HuH-7.5 (cell line): Measurements from ENCODE around the gene SNAP25.

Experiments
- DNase-seq: peaks from one replicate; pipeline ENCODE4 v3.0.0; 2011; ENCODE audit warnings: low spot score

Gene SNAP25

DNA sequence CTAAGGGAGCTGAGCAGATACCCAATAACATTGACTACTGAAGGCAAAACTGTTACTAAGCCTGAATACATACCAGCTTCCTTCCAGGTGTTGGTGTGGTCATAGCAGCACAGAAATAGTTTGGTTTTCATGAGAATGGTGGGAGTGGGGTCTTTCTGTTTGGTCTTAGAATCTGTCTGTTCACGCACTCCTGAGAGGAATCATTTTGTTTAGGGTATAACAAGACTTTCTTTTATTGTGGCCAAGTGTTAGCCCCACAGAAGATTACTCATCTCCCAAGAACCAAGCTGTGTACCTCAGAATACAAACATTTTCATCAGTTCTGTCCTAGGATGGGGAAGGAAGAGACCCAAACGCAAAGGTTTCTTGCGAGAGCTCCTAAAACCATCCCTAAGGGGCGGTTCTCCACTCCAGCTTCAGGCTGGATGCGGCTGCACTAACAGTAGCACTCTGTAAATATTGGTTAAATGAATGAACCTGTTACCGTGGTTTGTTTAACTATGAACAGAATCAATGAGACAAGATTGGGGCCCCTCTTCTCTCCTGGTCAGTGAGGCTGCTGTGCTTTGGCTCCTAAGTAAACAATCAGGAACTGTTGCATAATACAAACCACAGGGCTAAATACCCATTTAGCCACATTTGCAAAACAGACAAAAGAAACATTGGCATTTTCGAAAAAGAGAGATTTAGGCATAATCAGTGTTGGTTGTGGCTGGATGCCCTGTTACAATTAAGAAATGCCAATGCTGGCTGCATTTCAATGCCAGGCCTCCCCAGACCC lies 44.9 kb downstream of the SNAP25 start:
- peak; percentile 70 for DNase-seq

DNA sequence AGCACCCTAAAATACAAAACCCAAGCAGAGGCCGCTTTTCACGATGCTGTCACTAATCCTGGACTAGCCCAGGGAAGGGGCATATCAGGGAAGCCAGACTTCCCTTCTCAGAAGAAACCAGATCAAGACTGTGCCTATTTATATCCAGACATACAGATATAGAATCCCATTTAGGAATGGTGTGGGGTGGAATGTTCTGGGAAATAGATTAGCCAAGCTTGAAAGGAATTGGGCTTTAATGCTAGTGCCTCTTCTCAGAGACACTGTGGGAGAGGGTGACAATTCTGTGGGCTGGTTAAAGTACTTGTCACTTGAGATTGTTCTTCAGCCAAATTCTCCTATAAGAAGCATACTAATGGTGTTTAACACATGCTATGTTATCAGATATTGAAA lies 45.5 kb downstream of the SNAP25 start:
- DNase-seq = no peak

DNA sequence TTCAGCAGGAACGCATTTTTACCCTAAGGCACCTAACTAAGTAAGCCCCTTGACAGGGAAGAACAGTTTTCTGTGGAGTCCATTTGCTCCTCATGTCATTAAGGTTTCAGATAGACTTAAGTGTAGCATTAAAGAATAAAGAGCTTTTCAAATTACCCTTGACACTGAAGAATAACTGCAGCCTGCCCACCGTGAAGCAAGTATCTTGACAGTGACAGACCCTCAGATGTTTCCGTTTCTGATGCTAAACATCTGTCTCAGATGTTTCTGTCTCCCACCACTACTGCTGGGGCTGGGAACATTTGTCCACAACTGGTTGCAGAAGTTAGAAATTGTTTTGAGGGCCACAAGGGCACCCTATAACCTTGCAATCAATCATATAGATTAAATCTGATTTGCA lies 50.0 kb downstream of the SNAP25 start:
- DNase-seq = no peak

DNA sequence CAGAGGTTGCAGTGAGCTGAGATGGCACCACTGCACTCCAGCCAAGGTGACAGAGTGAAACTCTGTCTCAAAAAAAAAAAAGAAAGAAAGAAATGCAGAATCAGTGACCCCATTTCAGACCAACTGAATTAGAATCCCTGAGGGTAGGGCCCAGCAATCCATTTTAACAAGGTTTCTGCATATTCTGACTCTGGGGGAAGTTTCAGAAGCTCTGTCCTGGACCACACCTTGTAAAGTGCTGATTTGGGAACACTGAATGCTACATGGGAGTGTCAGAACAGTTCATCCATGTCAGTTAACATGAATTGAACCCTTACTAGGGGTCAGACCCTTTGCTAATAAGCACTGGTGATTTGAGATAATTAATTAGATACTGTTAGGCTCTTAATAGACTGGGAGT lies 52.0 kb downstream of the SNAP25 start:
- no peak for DNase-seq

DNA sequence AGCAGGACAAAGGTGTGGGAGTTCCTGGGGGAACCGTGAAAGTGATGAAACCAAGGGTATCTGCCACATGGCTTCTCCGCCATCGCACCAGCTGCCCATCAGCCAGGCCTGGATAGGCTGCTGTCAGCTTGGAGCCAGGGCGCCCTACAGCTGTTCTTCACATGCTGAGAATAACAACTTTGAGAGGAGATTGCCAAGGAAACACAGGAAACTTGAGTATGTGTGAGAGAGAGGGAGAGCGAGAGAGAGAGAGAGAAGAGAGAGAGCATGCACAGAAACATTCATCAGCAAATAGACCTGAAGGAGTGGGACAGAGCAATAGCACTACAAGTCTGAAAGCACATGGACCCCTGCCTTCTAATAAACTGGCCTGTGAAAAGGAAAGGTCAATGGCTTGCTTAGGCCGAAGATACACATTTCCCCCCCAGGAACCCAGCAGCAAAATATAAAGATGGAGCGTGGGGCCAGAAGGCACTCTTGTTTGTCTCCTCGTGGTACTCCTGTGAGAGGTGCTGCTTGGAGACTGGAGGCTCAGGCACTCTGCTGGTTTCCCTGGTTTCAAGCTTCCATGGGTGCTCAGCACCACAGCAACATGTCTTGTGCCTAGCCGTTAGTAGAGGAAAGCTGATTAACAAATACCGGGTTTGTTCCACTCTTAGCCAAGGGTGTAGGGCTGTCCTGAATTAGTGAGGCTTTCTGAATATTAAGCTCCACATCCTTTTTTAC lies 53.0 kb downstream of the SNAP25 start:
- no peak for DNase-seq

DNA sequence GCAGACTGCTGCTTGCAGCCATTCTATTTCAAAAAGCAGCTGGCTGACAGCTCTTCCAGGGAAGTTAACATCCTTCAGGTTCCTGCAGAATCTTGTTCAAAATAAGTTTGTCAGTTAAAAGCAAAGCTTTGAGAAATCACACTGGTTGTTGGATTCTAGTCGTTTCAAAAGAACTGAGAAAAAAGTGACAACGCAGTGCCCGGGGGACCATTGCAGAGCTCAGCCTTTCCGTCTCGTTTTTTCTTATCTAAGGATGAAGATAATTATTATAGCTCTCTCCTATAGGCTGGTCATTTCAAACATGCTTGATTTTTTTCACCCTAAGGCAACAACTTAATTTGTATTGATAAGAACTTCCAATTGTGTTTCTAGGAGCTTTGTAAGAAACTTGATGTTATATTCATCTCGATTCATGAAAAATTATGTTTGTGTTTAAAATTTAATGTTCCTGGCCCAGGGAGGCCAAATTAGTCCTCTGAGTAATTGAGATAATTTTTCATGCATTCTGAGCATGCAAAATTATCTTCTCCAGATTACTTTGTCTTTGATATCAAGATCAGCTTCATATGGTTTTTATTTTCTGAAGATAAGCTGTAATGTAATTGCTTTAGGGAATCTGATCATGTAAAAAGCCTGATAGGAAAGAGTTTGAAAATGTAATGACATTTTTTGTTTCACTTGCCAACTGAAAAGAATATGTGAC lies 58.4 kb downstream of the SNAP25 start:
- no peak for DNase-seq

DNA sequence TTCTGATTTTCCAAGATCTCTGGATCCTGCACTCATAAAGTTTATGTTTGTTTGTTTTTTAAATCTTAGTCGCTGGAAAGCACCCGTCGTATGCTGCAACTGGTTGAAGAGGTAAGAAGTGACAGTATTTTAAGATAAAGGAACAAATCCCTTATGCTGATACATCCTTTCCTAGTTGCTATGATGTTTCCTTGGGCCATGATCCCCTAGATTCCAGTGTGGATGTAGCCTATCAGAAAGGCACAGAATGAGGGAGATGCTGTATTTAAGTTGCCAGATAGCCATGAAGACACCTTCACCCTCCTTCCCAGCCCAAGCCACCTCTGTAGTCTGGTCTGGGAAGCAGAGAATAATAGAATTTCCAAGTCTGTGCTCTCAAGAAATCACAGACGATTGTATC lies 59.0 kb downstream of the SNAP25 start:
- no peak for DNase-seq

DNA sequence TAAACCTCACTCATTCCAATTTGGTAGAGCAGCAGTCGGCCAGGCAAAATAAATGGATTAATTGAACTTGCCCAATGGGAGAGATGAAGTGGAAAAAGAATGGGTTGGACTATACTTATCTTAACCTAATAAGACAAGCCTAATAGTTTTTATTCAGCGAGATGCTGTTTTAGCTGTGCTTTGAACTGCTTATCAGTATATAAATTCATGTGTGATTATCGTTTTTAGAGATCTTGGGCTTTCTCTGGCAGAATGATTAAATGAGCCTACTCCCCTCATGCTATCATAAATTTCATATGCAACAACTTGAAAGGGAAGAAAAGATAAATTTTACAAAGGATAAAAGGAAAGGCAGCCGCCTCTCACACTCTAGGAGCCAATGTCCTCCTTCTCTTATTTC lies 59.8 kb downstream of the SNAP25 start:
- DNase-seq = no peak

DNA sequence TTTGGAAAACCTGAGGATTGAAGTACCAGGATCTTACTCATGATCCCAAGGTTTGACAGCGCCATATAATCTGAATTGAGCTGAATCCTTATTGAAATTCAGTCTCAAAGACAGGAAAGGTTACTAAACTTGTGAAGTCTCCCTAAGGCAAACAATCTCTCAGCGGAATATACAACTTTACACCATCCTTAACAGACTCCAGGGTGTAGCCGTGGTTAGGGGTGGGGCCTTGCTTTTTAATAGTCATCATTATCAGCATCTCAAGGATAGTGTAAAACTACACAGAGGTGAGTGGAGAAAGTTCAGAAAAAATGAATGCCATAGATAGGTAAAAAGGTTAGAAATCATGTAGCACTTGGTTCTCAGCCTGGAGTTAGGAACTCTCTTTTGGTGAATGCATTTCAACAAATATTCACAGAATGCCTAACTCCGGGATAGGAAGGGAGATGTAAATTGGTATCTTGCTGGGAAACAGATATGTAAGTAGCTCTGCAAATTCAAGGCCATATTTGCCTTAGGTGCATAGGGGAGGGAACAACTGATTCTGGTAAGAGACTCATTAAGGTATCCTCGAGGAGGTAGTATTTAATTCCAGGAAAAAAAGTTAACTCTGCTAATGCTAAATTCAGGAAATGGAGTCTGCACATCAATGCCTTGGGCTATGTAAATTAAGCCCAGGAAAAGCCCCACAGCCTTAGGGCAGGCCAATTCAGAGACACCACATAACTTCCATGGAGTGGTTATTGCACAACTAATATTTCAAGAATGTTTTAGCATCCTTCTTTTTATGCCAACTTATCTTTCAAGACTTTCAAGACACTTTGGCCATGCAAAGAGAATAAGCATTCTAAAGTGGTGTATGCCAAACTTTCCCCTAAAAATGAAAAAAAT lies 61.6 kb downstream of the SNAP25 start:
- DNase-seq = no peak

DNA sequence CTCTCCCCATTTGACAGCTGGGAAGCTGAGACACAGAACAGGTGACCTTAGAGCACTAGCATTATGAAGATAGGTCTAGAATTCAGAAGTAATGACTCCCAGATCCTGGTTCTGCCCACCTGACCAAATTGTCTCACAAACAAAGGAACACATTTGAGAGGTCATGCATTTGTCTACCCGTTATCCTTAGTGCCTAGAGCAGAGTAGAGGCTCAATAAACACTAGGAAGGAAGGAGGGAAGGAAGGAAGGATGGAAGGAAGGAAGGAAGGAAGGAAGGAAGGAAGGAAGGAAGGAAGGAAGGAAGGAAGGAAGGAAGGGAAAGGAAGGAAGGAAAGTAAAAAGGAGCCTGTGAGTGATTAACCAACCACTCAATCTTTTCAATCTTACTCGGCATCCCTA lies 63.3 kb downstream of the SNAP25 start:
- DNase-seq = no peak

DNA sequence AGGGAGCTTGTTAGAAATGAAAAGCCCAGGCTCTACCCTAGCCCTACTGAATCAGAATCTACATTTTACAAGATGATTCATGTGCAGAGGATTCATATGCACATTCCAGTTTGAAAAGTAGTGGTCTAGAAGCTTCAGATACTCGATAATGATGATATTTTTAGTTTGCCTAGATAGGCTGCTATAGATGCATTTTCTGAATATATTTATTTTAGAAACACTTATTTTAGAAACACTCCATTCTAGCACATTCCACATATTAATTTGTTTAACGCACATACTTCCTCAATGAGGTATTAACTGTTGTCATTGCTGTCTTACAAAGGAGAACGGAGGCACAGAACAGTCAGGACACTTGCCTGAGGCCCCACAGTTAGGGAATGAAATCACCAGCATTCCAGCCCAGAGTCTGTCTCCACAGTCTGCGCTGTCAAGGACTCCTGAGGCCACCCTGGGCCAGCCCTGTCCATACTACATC lies 64.4 kb downstream of the SNAP25 start:
- no peak for DNase-seq

DNA sequence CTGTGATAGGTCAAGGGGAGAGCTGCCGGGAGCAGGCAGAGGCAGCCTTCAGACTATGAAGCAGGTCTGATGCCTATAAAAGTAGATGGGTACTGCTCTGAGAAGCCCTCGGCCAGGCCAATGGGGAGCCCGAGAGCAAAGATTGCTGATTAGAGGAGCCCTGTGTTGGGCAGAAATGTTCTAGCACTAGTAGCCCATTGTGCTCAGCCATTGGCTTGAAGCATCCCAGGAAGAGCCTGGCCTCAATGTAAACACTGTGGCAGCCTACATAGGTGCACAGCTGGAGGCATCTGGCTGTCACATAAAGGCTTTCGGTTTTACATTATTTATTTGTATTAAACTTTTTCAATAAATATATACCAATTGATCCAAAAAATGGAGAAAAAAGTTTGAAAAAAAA lies 67.7 kb downstream of the SNAP25 start:
- DNase-seq = no peak

DNA sequence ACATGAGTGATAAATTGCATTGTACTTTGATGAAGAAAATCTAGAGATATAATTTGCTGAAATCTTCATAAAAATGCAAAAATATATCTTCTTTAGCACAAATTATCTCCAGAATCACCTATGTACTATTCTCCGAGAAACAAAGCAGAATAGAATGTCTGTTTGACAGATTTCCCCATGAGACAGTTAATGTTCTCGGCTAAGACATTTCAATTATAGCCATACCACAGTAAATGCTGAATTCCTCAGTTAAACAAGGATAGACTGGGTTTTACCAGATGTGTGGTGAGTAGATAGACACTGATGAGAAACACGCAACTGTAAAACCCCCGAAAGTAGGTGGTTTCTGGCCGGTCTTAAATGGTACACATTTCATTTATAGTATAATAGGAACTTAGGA lies 69.8 kb downstream of the SNAP25 start:
- DNase-seq = no peak

DNA sequence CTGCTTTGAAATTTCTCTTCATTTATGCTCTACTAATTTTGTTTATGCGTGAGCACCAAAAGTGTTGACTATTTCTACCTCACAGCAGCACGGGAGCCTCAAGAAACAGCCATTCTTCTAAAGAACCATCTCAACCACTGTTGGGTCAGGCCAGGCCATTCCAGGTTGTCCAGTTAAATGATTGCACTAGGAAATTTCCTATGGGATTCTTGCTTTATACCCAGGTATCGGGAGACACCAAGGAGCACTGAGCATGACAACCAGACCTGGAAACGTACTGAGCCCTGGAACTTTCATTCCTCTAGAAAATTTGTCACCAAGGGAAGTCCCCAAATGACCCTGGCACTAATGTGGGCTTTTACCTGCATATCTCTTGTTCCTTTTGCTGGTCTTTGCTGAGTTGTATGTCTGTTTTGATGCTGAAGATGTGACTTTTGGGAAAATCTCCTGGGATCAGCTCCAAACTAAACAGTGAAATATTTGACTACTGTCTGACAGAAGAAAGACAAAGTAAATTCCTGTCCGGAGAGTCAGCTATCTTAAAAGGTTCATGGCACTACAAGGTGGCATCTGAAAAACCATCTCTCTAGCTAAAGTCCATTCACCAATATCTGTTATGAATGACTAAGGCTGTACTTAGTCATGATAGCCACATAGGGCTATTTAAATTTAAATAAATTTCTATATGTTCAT lies 70.5 kb downstream of the SNAP25 start:
- DNase-seq = no peak

DNA sequence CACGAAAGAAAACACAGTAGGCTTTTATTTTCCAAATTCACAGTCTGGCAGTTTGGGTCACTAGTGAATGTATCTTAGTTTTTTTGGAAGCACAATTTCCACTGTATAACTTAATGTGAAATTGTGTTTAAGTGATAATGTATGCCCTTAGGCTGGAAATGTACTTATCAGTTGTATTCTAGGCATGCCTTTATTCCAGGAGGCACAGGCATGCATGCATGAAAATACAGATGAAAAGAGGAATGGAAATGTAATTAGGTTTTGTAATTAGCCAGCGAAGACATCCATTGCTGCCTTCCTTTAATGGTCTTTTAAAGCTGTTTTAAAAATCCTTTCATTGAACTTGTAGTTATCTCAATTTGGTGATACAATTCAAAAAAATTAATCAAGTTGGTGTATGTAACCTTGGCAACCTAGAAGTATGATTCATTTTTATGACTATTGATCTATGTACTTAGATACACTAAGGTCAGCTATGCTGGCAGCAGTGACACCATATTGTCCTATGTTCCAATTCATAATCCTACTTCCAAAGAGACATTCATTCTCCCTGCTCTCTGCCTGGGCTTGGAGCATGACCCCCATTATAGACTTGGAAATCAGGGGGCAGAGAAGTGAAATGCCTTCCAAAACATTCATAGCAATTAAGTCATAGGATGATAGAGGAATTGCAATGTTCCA lies 73.1 kb downstream of the SNAP25 start:
- DNase-seq = no peak

DNA sequence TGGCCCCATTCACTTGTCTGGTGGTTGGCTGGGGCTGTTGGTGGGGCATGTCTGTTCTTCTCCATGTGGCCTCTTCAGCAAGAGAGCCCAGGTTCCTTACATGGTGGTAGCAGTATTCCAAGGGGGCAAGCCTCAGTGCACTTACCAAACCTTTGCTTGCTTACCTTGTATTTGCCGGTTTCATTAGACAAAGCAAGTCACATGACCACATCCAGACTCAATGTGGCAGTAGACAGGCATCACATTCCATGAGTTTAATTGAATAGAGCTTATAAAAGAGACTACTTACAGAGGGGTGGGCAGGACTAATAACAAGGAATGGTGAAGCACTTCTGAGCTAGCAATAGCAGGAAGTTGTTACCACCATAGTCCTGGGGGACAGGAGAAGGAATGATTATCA lies 78.6 kb downstream of the SNAP25 start:
- no peak for DNase-seq

DNA sequence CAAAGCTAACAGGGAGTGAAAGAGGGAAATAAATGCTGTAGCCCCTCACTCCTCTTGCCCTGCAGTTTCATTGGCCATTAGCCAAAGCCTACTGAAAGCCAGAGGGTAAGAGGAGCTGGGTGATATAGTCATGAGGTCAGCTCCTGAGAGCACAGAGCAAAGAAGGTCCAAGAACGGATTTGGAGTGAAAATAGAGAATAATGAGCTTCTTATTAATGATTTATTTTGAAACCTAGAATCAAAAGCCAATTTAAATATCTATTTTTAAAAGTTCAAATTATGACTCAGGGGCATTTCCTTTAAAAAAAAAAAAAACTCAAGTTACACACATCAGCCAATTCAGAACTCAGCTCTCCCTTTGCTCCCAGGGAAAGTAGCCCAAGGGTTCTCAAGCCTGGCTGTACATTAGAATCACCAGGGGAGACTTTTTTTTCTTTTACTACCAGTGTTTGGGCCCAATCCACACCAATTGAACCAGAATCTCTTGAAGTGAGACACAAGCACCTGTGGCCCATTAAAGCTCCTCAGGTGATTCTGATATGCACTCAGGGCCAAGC lies 79.1 kb downstream of the SNAP25 start:
- no peak for DNase-seq

DNA sequence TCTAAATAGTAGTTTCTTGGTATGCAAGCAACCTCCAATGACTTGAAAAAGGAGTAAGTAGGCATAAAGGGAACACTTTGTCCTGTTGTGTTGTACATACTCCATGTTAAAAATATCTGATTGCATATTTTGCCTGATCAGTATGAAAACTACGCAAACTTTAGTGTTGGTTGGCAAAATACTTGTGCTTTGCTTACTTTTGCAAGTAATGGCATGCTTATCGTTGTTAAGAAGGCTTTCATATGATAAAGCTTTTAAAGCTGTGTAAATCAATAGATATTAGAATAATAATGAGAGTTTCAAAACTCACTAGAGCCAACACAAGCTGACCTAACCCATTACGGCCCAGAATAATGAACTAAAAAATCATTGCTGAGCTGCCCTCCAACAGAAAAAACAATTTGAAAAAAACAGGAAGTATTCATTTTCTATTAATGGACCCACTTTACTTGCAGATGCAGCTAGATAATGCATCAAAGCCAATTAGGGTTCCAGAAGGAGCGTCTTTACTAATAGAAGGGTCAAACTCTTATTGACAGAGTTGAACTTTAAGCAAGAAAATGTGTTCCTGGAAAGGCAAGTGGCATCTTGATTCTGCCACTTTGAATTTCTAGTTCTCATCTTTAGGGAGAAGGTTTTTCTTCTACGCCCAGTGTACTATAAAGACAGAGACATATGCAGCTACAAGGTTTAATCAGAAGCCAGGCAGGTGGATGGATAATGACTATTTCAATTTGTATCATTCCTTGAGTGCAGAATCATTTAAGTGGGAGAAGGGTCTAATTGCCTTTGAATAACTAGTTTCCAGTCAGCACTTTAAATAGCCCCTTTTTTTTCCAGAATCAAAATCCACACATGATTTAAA lies 82.2 kb downstream of the SNAP25 start:
- DNase-seq = no peak

DNA sequence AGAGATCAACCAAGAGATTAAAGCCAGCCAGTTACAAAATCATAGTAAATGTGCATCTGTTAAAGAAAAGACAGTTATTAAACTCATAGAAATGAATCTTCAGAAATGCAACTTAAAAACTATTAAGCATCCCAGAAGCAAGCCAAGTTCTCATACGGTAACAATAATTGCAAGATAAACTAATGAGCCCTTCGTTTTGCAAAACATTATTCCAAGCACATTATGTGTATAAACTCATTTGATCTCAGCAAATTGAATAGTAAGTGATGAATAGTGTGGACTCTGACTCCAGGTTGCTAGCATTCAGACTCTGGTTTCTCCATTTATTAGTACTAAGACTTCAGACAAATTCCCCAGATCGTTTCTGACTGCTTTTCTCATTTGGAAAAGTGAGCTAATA lies 85.2 kb downstream of the SNAP25 start:
- DNase-seq = no peak
